ENCODE measurements around the gene PDGFB.

DNA sequence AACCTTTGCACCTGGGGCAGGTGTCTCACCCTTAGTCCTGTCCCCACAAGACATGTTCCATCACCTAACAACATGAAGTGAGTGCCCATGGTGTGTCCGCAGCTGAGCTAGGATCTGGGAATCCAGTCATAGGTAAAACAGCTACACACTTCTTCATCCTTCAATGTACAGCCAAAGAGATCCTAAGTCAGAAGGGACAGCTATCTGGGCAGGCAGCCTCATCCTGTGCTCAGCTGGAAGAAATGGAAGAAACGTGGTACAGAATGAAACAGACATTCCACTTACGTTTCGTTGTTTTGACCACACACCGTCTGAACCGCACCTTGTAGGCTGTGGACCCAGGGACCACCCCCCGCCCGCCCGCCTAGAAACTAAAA, 30.8 kb downstream of the PDGFB start:
- TF ChIP-seq CTCF (IDR thresholded peaks at IDR 0.05), result no peak
- TF ChIP-seq POLR2AphosphoS5 (IDR thresholded peaks at IDR 0.05), result no peak

Data from transverse colon (tissue), 4 donors.